ENCODE results near the gene LSP1.

The LSP1 gene

GRCh38 chr11:1876361-1877063, 23.6 kb downstream of the LSP1 start:
- DNase-seq (ENCODE audit: low spot score), result no peak
- TF ChIP-seq, protein P1, sequence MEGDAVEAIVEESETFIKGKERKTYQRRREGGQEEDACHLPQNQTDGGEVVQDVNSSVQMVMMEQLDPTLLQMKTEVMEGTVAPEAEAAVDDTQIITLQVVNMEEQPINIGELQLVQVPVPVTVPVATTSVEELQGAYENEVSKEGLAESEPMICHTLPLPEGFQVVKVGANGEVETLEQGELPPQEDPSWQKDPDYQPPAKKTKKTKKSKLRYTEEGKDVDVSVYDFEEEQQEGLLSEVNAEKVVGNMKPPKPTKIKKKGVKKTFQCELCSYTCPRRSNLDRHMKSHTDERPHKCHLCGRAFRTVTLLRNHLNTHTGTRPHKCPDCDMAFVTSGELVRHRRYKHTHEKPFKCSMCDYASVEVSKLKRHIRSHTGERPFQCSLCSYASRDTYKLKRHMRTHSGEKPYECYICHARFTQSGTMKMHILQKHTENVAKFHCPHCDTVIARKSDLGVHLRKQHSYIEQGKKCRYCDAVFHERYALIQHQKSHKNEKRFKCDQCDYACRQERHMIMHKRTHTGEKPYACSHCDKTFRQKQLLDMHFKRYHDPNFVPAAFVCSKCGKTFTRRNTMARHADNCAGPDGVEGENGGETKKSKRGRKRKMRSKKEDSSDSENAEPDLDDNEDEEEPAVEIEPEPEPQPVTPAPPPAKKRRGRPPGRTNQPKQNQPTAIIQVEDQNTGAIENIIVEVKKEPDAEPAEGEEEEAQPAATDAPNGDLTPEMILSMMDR (IDR thresholded peaks at IDR 0.05; ENCODE audit: extremely low read depth, missing control alignments), result peak; percentile 42

GRCh38 chr11:1877211-1878136, 24.6 kb downstream of the LSP1 start:
- TF ChIP-seq, protein P1 (IDR thresholded peaks at IDR 0.05; ENCODE audit: extremely low read depth, missing control alignments), result no peak
- no peak for DNase-seq (ENCODE audit: low spot score)

DNA sequence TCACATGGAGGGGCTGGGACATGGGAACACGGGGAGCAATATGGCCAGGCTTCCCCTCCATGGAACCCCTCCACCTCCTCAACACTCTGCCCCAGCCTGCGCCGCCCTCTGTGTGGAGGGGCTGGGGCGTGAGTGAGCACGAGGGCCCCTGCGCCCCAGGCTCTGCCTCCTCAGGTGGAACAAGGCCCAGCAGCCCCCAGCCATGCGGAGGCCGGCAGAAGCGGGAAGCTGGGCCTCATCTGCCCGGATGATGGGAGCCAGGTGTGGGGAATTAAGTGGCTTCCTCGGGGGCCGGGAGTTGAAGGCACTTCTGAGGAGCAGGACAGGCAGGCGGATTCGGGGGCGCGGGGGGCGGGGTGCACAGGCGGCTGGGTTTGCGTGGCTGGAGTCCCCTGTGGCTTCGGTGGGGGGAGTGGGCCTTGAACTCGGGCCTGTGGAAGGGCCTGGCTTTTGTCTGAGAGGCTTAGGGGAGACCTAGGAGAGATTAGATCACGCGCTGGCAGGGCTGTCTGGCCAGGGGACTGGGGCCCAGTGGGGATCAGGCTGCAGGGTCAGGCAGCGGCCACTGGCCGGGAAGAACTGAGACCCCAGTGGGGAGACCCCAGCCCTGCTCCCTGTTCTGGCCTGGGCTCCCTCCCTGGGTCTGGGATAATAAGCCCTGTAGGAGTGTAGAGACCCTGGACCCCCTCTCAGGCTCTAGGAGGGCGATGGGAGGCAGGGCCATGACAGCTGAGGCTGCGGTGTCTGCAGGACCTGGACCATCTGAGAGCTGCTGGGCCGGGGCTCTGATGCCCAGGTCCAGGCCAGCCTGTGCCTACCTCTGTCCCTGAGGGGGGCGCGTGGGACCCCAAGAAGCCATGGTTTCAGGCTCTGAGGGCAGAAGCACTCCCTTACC, 25.5 kb downstream of the LSP1 start:
- no peak for DNase-seq (ENCODE audit: low spot score)
- TF ChIP-seq, protein P1 (IDR thresholded peaks at IDR 0.05; ENCODE audit: extremely low read depth, missing control alignments), result no peak

DNA sequence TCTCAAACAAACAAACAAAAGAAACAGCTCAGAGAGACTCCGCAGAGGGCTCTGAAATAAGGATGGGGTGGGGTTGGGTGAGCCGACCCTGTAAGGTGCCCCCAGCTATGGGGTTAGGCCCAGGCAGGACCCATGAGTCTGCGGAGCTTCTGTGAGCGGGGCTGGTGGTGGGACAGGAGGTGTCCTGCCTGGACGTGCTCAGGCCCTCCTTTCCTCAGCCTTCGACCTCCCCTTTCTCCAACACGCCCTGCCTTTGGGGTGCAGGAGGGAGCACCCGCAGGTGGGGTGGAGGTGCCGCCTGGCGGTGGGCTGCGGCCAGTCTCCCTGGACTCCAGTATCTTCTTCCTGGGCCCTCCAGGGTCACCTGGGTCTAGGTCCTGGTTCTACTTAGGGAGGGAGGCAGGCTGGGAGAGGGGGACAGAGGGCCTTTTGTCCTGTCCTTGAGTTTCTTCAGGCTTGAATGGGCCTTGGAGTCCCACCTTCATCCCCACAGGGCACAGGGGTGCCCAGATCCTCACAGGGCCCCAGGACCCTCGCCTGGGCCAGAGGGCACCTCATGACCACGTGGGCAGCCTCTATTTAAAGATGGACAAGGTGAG, 26.6 kb downstream of the LSP1 start:
- TF ChIP-seq, protein P1 (IDR thresholded peaks at IDR 0.05; ENCODE audit: extremely low read depth, missing control alignments), result no peak
- no peak for DNase-seq (ENCODE audit: low spot score)

GRCh38 chr11:1879941-1880720, 27.2 kb downstream of the LSP1 start:
- TF ChIP-seq, protein P1 (IDR thresholded peaks at IDR 0.05; ENCODE audit: extremely low read depth, missing control alignments), result no peak
- no peak for DNase-seq (ENCODE audit: low spot score)

- TF ChIP-seq, protein P1 (IDR thresholded peaks at IDR 0.05; ENCODE audit: extremely low read depth, missing control alignments), result no peak
- peak; percentile 45 for DNase-seq (ENCODE audit: low spot score)
Measured at GRCh38 chr11:1880746-1881441, 28.0 kb downstream of the LSP1 start.
